Hindlimb muscle (tissue), 1 donor: ENCODE data around the gene FKBP1A. TPM values are rescaled to one million over a fixed set of nuclear protein-coding genes. Genes with fewer than 3 reads are reported as not detected.
A peak's percentile ranks its signal among the peaks of the same experiment; 100 is the strongest.

Experiments used
- DNase-seq: peaks from one replicate; pipeline ENCODE4 v3.0.0-alpha.2; 2013
- polyA plus RNA-seq: library from polyadenylated mRNA; unstranded; fragments of 120-200 nt; gene quantifications from one replicate; pipeline ENCODE4 v1.2.1, GENCODE V29; 2013; ENCODE audit not compliant: insufficient read length

Gene FKBP1A
- polyA plus RNA-seq, 1 donor, result 257 TPM

DNA sequence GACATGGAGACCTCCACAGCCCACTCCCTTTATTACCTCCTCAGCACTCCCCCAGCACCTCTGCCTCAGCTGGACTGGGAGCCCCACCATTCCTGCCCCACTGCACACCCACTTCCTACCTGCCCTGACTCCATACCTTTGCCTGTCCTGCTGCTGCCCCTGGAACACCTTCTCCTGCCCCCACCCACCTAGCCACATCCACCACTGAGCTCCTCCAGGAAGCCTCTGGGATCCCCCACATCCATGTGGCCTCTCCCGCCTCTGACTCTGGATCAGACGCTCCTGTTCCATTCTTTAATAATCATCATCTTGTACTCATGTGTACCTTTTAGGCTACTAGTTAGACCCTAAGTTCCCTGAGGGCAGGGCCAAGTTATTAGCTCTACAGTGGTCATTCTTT, 61.8 kb downstream of the FKBP1A start:
- DNase-seq, result no peak

DNA sequence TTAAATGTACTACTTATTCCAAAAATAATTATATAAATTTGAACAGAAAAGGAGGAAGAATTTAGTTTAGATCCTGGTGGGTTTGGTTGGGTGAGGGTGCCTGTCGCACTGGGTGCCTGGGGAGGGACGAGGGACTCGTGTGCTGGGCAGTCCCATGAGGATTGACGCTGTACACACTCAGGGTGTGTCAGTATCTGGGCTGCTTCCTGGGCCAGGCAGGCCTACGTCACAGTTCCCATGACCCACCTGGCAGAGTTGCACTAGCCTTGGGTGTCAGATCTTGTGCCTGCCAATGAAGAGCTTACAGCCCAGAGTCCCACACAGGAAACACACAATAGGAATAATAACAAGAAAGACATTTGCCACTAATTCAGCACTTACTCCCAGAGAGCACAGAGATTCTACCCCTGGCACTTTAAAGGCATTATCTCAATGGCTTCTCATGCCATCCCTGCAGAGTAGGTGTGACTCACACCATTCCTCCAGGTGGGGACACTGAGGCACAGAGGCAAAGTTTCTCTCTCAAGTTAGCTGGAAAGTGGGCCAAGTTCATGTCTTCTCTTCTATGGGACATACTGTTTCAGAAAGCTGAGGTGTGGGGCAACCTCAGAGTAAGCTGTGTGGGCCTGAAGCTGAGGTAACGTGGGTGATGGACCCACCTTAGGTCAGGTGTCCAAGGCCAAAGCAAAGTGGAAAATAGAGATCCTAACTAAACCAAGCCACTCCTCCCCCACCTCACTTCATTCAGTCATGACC, 62.6 kb downstream of the FKBP1A start:
- no peak for DNase-seq

DNA sequence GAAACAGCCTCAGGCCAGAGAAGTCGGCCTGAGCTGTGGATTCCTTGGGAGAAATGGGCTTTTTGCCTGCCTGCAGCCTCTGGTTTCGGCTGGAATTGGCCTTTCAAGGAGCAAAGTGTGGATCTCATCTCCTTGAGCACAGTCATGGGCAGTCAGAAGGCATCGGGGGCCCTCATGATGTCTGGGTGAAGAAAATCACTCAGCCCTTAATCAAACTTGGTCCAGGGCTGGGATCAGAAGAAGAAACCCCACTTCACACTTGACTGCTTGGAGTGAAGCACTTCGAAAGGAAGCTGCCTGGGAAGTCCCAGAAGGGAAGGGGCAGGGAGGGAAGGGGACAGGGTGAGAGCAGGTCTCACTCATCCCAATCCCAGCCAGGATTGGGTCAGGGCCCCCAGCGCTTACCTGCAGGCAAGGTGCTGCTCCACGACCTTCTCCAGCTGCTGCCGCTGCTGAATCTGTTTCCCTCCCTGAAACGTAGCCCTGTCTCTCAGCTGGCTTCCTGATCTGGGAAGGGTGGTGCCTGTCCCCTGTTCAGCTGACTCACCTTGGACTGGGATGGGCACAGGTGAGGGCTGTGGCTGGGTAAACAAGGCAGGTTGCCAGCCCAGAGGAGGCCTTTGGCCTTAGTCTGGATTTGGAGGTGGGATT, 64.0 kb downstream of the FKBP1A start, which contains the start of gene SDCBP2:
Gene SDCBP2, minus strand, starts transcription at position 460 of the 651 bp plus-strand sequence. CDS start 8,723 bp downstream, outside the sequence.
- no peak for DNase-seq

DNA sequence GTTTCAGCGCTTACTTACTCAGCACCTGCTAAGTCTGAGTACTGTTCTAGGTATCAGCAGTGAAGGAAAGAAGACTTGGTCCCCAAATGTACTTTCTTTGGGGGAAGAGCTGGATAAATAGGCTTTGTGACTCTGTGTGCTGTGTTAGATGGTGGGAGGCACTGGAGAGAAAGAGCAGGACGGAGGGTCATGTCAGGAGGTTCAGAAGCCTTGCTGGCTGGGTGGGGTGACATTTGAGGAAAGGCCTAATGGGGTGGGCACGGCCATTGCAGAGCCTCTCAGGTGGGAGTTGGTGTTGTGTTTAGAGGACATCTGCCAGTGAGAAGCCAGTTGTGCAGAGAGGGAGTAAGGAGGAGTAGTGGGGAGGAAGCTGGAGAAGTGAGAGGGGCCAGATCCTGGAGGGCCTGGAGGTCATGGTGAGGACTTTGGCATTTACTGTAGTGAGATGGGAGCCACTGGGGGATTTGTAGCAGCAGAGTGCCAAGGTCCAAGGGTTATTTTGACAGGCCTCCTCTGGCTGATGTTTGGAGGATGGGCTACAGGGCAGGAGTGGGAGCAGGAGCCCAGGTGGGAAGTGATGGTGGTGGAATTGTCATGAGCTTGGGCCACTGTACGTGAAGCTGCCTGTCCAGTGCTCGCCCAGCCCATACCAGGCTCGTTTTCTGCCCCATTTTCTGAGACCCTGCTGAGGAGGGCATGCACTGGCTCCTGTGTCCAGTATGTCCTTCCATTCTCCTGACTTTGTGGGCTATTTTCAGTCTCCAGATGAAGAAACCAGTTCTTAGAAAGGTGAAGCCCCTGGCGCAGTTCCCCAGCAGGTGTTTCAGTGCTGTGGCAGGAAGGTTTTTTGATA, 64.8 kb downstream of the FKBP1A start:
- no peak for DNase-seq

DNA sequence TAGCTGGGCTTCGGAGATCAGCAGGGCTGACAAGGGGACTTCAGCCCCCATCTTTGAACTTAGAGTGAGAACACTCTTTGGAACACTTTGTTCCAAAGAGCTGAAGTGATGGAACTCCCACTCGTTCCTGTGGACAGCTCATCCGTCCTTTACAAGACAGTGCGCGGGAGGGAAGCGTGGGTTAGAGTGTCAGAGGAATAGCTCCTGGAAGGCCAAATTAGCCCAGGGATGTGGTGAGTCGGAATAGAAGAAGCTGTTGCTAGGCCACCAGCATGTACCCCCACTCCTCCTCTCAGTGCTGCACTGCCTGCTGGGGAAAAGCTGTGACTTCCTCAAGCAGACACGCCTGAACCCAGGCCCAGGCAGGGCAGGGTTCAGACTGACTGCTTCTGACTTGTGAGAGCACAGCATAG, 65.6 kb downstream of the FKBP1A start:
- no peak for DNase-seq

DNA sequence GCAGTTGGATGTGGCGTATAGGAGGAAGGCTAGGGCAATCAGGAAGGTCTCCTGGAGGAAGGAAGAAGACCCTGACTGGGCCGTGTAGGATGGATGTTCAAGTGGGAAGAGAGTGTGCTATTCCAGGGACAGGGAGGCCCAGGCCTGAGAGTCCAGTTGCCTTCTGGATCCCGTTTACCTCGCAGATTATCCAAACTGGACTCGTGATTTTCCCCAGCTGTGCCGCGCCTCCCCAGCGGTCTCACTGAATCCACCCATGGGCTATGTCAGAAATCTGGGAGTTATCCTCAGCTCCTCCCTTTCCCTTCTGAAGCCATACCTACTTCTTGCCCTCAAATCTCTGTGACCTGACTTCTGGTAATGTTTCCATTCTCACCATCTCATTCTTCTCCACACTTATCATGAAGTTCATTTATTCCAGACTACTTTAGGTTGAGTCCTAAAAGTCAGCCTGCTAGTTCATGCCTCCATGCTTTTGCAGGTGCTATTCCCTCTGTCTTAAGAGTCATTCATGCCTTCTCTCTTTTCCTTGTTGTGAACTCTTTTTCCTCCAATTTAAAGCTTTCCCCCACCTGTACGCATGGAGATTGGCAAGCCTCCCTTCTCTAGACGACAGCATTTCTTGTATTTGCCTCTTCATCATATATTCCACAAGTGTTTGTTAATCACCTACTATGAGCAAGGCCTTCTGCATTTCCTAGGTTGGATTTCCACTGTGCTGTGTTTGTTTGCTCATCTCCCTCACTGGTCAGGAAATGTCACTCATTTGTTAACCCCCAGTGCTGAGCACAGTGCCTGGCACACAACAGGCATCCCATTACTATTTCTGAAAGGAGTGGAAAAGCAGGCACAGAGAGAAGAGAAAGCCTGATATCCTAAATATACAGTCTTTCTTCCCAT, 66.6 kb downstream of the FKBP1A start:
- no peak for DNase-seq

DNA sequence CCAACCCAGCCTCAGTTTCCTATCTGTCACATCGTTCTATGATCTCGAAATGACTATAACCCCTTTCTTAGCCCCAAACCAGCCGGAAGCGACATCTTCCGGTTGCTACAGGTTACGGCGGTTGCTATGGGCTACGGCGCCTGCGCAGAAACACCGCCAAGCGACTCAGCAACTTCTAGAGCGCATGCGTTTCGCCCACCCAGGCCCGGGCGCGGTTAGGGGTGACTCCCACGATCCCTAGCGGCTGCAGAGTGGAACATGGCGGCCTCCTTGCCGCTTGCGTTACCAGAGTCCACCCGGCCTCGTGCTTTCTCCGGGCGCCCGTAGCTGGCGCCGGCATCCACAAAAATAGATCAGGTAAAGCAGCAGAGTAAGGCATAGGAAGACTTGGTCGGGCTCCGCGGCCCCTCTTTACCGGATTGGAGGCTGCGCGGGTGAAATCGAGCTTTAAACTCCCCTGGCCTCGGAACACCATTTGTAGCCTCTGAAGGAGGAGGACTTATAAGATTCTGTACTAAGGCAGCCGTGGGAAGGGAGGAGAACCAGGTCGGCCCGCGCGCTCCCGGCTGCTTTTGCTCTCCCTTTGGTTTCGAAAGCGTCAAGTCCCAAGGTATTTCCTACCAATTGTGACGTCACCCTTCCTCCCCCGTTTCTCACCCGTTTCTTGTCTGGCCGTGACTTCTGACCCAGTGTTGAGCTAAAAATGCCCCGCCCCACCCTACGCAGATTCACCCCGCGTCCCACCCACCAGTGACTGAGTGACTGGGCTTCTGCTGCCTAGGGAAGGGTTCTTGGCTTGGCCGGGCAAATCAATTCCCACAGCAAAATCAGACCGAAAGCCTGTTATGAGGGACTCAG, 67.5 kb downstream of the FKBP1A start:
- DNase-seq, result peak; percentile 96

DNA sequence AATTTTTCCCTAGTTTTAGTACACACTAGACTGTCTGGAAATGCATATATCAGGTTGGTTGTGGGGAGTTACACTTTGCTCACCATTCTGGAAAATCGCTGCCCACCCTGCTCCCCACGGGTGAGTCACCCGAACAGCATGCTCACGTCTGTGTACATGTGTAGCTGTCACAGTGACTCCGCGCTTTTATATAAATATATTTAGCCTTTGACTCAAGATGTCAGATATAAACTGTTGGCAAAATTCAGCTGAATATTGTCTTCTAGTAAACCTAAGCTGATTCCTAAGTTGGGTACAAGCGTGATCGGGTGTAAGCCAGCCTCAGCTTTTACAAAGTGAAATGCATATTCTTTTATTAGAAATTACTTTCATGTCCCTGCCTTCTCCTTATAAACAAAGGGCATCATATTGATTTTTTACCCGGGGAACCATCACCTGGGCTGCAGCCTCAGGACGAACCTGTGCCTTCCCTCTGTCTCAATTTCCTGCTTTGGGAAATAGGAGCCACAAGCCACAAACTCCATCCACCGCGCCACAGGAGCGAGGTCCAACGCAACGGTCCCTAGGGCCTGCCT, 68.2 kb downstream of the FKBP1A start:
- no peak for DNase-seq

DNA sequence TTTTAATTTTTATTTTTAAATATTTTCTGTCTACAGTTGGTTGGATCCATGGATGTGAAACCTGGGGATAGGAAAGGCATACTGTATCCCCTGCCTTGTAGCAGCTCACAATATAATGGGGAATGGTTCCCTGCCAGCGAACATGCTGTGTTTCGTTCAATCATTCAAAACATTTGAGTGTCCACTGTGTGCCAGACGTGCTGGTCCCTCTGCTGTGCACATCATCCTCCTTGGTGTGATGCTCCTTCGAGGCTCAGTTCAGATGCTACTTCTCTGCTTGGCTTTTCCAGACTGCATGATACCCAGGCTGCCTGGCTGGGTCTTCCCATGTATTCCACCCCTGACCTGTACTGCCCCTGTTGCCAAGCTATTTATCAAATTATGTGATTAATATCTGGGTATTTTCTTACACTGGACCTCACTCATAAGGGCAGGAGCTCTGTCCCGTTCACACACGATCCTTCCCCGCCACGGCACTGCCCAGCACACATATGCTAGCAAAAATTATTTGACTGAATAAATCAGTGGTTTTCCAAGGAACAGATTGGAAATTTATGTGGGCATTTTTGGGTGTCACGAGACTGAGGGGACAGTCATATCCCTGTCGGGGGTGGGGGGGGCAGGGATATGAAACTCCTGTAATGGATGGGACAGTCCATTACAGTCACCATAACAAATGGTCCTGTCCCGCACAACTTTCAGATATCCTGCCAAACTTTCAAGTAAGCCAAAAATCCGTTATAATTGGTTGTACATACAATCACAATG, 68.8 kb downstream of the FKBP1A start:
- no peak for DNase-seq

DNA sequence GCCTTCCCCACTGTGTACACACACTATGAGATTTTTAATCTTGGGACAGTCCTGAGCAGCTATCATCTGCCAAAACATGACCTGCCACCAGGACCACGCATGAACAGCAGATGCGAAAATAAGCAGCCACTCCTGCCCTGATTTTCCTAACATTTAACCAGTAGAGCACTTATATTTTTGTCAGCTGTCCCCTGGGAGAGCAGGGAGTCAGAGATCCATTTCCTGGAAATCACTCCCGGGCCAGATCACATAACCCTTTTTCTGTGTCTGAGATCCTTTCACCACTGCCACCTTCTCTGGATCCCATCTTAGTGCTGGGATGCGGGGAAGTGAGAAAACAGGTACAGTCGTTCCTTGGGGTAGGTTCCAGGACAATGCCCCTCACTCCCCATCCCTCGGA, 69.6 kb downstream of the FKBP1A start:
- no peak for DNase-seq

DNA sequence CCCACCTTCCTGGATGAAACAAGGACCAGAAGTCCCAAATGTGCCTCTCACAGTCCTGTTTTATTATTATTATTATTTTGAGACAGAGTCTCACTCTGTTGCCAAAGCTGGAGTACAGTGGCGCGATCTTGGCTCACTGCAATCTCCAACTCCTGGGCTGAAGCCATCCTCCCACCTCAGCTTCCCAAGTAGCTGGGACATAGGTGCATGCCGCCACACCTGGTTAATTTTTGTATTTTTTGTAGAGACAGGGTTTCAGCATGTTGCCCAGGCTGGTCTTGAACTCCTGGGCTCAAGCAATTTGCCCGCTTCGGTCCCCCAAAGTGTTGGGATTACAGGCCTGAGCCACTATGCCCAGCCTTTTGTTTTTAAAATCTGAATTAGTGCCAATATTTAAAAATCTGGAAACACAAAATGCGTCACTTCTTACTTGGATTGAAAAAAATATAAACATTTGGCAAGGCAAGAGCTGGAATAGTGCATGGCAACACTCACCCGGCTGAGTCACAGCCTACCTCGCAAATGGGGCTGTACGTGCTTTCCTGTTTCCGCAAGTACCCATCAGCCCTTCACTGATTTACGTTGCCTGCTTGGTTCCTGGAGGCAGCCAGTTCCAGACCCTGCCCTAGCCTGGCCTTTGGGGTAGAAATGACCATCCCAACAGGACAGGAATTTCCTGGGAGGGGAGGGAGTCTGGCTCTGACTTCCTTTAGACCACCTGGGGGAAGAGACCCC, 70.2 kb downstream of the FKBP1A start:
- no peak for DNase-seq

DNA sequence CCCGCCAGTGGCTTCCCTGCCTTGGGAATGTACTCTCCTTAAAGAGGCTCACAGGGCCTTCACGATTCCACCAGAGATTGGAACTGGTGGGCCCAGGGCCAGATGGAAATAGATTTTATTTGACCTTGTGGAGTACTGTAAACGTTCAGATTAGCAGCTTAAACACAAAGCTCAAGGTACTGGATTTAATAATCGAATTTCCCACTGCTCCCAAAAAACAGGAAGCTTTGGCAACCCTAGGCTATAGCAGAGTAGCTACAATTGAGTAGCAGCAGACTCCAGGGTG, 71.3 kb downstream of the FKBP1A start:
- no peak for DNase-seq

DNA sequence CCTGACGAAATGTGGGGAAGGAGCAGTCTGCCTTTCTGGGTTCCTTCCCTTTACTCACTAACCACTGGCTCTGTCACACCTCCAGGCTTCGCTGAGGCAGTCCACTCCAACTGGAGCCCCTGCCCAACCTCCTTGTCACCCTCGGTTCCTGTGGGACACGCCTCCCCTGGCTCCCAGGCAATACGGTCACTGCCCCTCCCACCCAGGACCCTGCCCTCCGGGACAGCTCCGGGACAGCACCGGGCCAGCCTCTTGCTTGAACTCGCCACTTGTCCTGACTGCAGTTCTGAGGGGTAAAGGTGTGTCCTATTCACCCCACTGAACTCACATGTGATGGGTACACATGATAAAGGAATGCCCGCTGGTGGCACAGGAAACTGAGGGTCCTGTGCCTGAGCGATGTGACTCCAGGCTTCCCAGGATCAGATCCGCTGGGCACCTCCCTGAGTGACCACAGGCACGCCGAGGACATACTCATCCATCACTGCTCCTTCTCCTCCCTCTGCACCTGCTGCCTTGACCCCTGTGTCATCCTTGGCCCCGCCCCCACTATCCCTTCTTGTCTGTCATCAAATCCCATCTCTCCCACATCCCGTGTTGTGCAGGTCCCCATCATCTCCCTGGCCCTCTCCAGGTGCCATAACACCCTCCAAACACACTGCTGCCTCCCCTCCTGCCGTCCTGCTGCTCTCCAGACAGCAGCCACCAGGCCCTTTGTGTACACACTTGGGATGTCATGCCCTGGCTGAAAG, 71.8 kb downstream of the FKBP1A start:
- DNase-seq, result no peak

DNA sequence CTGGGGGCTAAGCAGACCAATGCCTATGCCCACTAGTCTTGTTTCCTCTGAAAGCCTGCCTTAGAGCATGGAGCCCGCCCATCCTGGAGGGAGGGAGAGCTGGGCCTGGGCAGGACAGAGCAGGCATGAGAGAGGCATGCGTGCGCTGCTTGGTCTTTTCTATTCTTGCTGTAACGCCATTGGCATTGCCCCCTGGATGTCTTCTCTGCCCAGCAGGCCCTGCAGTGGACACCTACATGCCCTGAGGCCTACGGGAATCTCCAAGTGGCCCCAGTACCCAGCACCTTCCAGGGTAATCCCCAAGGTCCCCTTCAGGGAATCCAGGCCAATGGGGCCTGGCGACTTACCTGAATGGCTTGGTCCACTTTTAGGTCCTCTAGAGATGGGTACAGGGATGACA, 72.8 kb downstream of the FKBP1A start:
- DNase-seq, result no peak

DNA sequence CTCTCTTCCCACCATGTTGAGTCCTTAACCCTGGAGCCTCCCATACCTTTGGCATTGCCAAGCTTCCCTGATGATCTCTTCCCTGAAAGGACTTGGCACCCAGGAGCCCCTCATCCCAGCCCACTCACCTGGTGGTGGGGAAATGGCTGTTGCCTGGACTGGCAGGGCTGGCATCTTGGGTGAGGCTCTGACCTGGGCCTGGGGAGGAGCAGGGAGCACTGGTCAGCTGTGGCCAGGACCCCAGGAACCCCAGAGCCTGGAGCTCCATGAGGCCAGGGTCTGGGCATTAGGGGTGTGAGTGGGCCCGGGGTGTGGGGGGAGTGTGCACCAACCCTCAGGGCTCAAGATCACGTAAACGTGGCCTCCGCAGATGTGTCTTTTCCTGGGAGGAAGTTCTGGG, 73.4 kb downstream of the FKBP1A start:
- DNase-seq, result no peak

DNA sequence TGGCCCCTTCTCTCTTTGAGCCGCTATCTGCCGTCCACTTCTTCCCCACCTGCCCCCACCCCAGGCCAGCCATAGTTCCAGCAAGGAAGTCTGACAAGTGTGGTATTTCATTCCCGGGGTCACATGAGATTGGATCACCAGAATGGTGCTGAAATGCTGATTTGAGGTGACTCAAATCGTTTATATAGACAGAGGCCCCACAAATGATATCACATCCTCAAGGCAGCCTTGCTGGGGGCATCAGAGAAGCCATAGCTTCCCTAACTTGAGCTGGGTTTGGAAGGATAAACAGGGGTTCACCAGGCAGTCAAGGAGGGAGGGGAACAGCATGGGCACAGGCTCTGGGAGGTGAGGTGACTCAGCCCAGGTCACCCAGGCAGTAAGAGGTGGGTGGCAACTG, 73.8 kb downstream of the FKBP1A start:
- no peak for DNase-seq
